Measurements from ENCODE around the gene HDAC7.

The HDAC7 gene

GRCh38 chr12:47771304-47771703 lies 48.4 kb downstream of the HDAC7 start:
- H3K9ac ChIP-seq (ENCODE audit: low read length): no peak overlapping the region
- H3K36me3 ChIP-seq (ENCODE audit: control insufficient read depth, low read depth, low read length): no peaks in the 10 kb centered on the region
- no peaks in the 10 kb centered on the region for H3K9me3 ChIP-seq (ENCODE audit: control insufficient read depth, low read depth, low read length)
- no peak overlapping the region for H3K4me3 ChIP-seq (ENCODE audit: low read length)
- peaks cover 16% of the 10 kb centered on the region for H3K27me3 ChIP-seq (ENCODE audit: control insufficient read depth, insufficient read depth, low read length)
- H3K4me1 ChIP-seq (ENCODE audit: control insufficient read depth, low read depth, low read length): peaks cover 7% of the 10 kb centered on the region
- no peak overlapping the region for H3K27ac ChIP-seq (ENCODE audit: low read length)

- H3K27me3 ChIP-seq (ENCODE audit: control insufficient read depth, insufficient read depth, low read length): peaks cover 16% of the 10 kb centered on the region
- H3K36me3 ChIP-seq (ENCODE audit: control insufficient read depth, low read depth, low read length): no peaks in the 10 kb centered on the region
- no peak overlapping the region for H3K9ac ChIP-seq (ENCODE audit: low read length)
- no peak overlapping the region for H3K27ac ChIP-seq (ENCODE audit: low read length)
- H3K9me3 ChIP-seq (ENCODE audit: control insufficient read depth, low read depth, low read length): no peaks in the 10 kb centered on the region
- peaks cover 7% of the 10 kb centered on the region for H3K4me1 ChIP-seq (ENCODE audit: control insufficient read depth, low read depth, low read length)
- no peak overlapping the region for H3K4me3 ChIP-seq (ENCODE audit: low read length)
Observed at GRCh38 chr12:47770086-47770726, 49.5 kb downstream of the HDAC7 start.

- Histone ChIP-seq H3K9me3 (ENCODE audit: control insufficient read depth, low read depth, low read length) (no peaks in the 10 kb centered on the region), H3K4me3 (ENCODE audit: low read length) (no peak overlapping the region), H3K9ac (ENCODE audit: low read length) (no peak overlapping the region), H3K27ac (ENCODE audit: low read length) (no peak overlapping the region), H3K27me3 (ENCODE audit: control insufficient read depth, insufficient read depth, low read length) (peaks cover 14% of the 10 kb centered on the region), H3K36me3 (ENCODE audit: control insufficient read depth, low read depth, low read length) (no peaks in the 10 kb centered on the region), H3K4me1 (ENCODE audit: control insufficient read depth, low read depth, low read length) (peaks cover 7% of the 10 kb centered on the region)
Observed at GRCh38 chr12:47769234-47770085, 50.2 kb downstream of the HDAC7 start.

GRCh38 chr12:47768323-47768811 lies 51.3 kb downstream of the HDAC7 start:
- Histone ChIP-seq H3K27me3 (ENCODE audit: control insufficient read depth, insufficient read depth, low read length) (peaks cover 5% of the 10 kb centered on the region), H3K9ac (ENCODE audit: low read length) (no peak overlapping the region), H3K4me1 (ENCODE audit: control insufficient read depth, low read depth, low read length) (peaks cover 7% of the 10 kb centered on the region), H3K4me3 (ENCODE audit: low read length) (no peak overlapping the region), H3K36me3 (ENCODE audit: control insufficient read depth, low read depth, low read length) (no peaks in the 10 kb centered on the region), H3K27ac (ENCODE audit: low read length) (no peak overlapping the region), H3K9me3 (ENCODE audit: control insufficient read depth, low read depth, low read length) (no peaks in the 10 kb centered on the region)

- H3K4me1 ChIP-seq (ENCODE audit: control insufficient read depth, low read depth, low read length): peaks cover 7% of the 10 kb centered on the region
Observed at GRCh38 chr12:47767216-47767724, 52.4 kb downstream of the HDAC7 start.

GRCh38 chr12:47766502-47767215 lies 53.0 kb downstream of the HDAC7 start:
- H3K4me1 ChIP-seq (ENCODE audit: control insufficient read depth, low read depth, low read length): peaks cover 7% of the 10 kb centered on the region
- H3K27me3 ChIP-seq (ENCODE audit: control insufficient read depth, insufficient read depth, low read length): no peaks in the 10 kb centered on the region
- H3K9me3 ChIP-seq (ENCODE audit: control insufficient read depth, low read depth, low read length): no peaks in the 10 kb centered on the region
- H3K27ac ChIP-seq (ENCODE audit: low read length): no peak overlapping the region
- H3K4me3 ChIP-seq (ENCODE audit: low read length): no peak overlapping the region
- H3K36me3 ChIP-seq (ENCODE audit: control insufficient read depth, low read depth, low read length): no peaks in the 10 kb centered on the region
- H3K9ac ChIP-seq (ENCODE audit: low read length): no peak overlapping the region

More at GRCh38 chr12:47767216-47767724, 52.4 kb downstream of the HDAC7 start:
- no peak overlapping the region for H3K27ac ChIP-seq (ENCODE audit: low read length)
- no peaks in the 10 kb centered on the region for H3K9me3 ChIP-seq (ENCODE audit: control insufficient read depth, low read depth, low read length)
- H3K27me3 ChIP-seq (ENCODE audit: control insufficient read depth, insufficient read depth, low read length): peaks cover 2% of the 10 kb centered on the region
- no peaks in the 10 kb centered on the region for H3K36me3 ChIP-seq (ENCODE audit: control insufficient read depth, low read depth, low read length)
- no peak overlapping the region for H3K9ac ChIP-seq (ENCODE audit: low read length)
- no peak overlapping the region for H3K4me3 ChIP-seq (ENCODE audit: low read length)

- Histone ChIP-seq H3K4me3 (ENCODE audit: low read length) (no peak overlapping the region), H3K27me3 (ENCODE audit: control insufficient read depth, insufficient read depth, low read length) (no peaks in the 10 kb centered on the region), H3K4me1 (ENCODE audit: control insufficient read depth, low read depth, low read length) (peaks cover 13% of the 10 kb centered on the region), H3K9me3 (ENCODE audit: control insufficient read depth, low read depth, low read length) (no peaks in the 10 kb centered on the region), H3K36me3 (ENCODE audit: control insufficient read depth, low read depth, low read length) (no peaks in the 10 kb centered on the region), H3K27ac (ENCODE audit: low read length) (no peak overlapping the region), H3K9ac (ENCODE audit: low read length) (no peak overlapping the region)
Observed at GRCh38 chr12:47763481-47764346, 56.0 kb downstream of the HDAC7 start.

- Histone ChIP-seq H3K27me3 (ENCODE audit: control insufficient read depth, insufficient read depth, low read length) (no peaks in the 10 kb centered on the region), H3K4me1 (ENCODE audit: control insufficient read depth, low read depth, low read length) (peaks cover 15% of the 10 kb centered on the region), H3K9me3 (ENCODE audit: control insufficient read depth, low read depth, low read length) (no peaks in the 10 kb centered on the region), H3K36me3 (ENCODE audit: control insufficient read depth, low read depth, low read length) (no peaks in the 10 kb centered on the region), H3K4me3 (ENCODE audit: low read length) (no peak overlapping the region), H3K9ac (ENCODE audit: low read length) (no peak overlapping the region), H3K27ac (ENCODE audit: low read length) (no peak overlapping the region)
Observed at GRCh38 chr12:47762850-47763465, 56.7 kb downstream of the HDAC7 start.

GRCh38 chr12:47758834-47759690 lies 60.6 kb downstream of the HDAC7 start, which contains the start of gene RAPGEF3:
RAPGEF3 (minus strand) TSS chr12:47758880; CDS start chr12:47758556, 324 bp downstream.
- peak within 1 kb of the TSS; percentile 40 for H3K9ac ChIP-seq (ENCODE audit: low read length)
- no peaks in the 10 kb centered on the region for H3K36me3 ChIP-seq (ENCODE audit: control insufficient read depth, low read depth, low read length)
- no peaks in the 10 kb centered on the region for H3K9me3 ChIP-seq (ENCODE audit: control insufficient read depth, low read depth, low read length)
- H3K4me3 ChIP-seq (ENCODE audit: low read length): peak within 1 kb of the TSS; percentile 55
- peaks cover 19% of the 10 kb centered on the region for H3K4me1 ChIP-seq (ENCODE audit: control insufficient read depth, low read depth, low read length)
- H3K27me3 ChIP-seq (ENCODE audit: control insufficient read depth, insufficient read depth, low read length): no peaks in the 10 kb centered on the region
- H3K27ac ChIP-seq (ENCODE audit: low read length): no peak within 1 kb of the TSS

GRCh38 chr12:47758584-47758833 lies 61.2 kb downstream of the HDAC7 start:
- no peaks in the 10 kb centered on the region for H3K36me3 ChIP-seq (ENCODE audit: control insufficient read depth, low read depth, low read length)
- peak overlapping the region; percentile 55 for H3K4me3 ChIP-seq (ENCODE audit: low read length)
- H3K9ac ChIP-seq (ENCODE audit: low read length): no peak overlapping the region
- H3K9me3 ChIP-seq (ENCODE audit: control insufficient read depth, low read depth, low read length): no peaks in the 10 kb centered on the region
- no peak overlapping the region for H3K27ac ChIP-seq (ENCODE audit: low read length)
- no peaks in the 10 kb centered on the region for H3K27me3 ChIP-seq (ENCODE audit: control insufficient read depth, insufficient read depth, low read length)
- peaks cover 24% of the 10 kb centered on the region for H3K4me1 ChIP-seq (ENCODE audit: control insufficient read depth, low read depth, low read length)
